Activated CD4-positive, alpha-beta T cell treated with anti-CD3 and anti-CD28 coated beads for 48 hours (primary cell): ENCODE measurements around the gene EYA4.
"Not testable (repeated sequence)": the region's sequence is repeated elsewhere in the genome, so short reads cannot be mapped to it uniquely, and the experiment has no call there.

Experiments
- DNase-seq: peaks from one replicate; pipeline ENCODE4 v3.0.0-alpha.2; 2020

The EYA4 gene

DNA sequence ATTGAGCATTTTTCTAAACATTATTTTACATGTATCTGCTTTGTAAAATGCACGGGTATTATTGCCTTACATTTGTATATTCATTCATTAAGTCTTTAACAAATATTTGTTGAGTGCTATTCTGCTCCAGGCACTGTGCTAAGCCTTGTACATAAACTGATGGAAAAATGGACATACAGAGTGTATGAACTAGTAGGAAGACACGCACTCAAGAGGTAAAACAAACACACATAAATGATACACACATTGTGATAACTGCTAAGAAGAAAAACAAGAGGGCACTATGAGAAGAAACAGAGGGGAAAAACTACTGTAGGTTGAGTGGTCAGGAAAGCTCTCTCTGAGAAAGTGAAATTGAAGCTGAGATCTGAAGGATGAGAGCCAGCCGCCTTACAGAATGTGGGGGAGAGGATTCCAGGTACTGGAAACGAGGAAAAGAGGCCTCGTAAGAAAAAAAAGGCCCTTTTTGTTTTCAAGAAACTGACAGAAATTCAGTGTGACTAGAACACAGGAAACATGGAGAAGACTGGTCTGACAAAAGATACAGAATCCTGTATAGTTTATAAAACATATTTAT is 117.5 kb downstream of the EYA4 start:
- DNase-seq = no peak

DNA sequence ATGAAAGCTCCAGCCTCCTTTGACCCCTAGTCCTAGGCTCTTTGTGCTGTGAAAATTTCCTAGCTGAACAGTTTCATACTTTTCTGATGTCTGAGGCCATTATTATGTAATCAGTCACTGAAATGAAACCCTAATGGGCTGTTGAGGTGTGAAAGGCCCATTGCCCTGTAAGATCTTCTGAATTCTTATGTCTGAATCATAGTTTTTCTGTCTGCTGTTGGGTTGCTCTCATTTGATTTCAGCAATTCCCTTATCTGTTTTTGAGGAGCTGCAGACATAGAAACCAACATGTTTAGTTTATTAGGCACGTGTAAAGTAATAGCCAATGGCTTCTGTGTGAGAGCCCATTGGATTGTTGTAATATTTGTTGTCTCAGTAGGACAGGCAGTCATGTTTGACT is 118.1 kb downstream of the EYA4 start:
- no peak for DNase-seq

DNA sequence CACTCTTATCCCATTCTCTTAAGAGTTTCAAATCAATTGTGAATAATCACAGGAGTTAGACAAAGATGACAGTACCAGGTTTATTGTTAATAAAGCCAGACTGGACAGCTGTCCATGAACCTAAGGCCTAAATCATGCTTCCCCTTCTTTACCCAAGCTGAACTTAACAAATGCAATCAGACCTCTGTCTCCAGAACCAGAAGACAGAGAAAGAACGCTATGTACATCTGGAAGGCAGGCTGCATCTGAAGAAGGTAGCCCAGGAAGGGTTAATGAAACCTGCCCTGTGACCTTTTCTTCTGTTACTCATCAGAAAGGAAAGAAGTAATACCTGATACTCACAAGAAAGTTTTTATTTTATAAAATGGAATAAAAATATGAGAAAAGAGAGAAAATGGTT is 118.6 kb downstream of the EYA4 start:
- no peak for DNase-seq

DNA sequence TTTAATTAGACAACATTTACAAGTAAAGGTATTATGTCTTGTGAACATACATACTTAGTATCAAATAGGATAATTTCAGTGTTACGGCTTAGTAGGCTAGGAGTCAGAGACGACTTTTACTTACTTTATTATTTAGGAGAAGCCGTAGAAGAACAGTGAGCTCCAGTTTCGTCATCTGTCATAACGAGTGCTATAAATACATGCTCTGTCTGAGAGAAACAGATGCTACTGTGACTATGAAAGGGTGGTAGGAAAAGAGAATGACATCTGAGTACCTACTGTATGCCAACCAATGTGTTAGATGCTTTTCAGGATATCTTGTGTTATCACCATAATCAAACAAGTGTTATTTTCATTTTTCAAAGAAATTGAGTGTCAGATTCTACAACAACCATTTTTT is 119.0 kb downstream of the EYA4 start:
- no peak for DNase-seq

DNA sequence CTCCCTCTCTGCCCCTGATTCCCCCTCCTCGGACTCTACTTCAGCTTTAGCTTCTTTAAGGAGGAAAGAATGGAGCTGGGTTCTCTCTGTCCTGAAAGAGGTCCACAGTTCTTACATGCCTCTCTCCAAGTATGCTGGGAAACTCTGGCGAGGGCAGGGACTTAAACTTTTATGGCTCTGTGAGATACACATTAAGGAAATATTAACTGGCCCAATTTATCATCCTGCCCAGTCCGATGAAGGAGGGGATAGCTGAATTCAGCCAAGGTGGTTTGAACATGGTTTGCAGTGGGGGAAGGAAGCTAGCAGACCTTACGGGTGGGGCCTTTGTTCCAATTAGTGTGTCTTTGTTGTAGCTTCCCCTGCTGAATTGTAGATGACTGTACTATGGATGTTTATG is 121.7 kb downstream of the EYA4 start:
- DNase-seq = no peak

DNA sequence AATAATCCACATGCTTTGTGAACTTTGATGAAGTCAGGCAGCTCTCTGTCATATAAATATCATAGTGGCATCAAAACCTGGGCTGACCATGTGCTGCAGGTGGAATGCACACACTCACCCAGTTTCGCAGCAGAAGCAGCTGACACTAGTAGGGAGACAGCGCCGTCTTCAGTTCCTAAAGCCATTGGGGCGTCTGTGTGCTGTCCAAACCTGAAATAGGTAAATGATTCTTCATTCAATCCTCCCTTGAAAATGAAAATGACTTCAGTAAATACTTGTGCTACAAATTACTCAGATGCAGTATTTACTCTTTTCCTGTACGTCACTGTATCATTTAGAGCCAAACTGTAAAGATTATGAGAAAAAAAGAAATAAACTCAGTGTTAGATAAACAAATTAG is 127.5 kb downstream of the EYA4 start:
- DNase-seq = no peak

DNA sequence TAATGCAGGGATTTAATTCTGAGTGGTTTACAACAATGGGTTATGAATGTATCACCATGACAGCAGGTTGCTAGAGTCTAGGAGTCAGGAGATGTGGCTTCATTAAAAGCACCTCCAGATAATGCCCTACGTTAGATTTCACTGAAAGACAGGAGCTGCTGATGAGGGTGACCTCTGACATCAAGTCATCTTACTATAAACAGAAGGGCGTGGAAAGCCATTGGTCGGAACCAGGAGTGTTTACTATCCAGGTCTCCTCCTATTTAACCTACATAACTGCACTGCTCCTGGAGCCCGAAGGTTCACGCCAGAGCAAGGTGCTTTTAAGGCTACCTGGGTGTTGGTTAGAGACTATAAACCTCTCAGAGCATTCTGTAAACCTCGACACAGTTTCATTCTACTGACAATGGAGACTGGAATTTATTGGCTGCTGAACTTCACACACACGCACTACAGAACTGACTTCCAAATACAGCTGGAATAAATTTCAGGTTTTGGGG is 128.7 kb downstream of the EYA4 start:
- no peak for DNase-seq

DNA sequence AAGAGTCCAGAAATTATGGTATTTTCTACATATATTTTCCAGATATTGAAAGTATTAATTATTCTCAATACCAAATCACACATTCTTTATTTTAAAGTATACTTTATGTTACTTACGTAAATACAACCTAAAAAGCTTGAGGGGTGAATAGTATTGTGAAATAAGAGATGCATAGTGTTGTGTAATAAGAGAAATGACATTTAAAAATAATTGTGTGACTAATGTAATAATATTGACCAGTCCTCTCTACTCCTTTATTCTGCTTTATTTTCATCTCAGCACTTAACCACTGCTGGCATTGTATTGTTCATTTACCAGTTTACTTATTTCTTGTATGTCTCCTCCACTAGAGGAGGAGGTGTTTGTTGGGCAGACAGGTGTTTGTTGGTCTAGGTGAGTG is 135.6 kb downstream of the EYA4 start:
- DNase-seq = no peak

DNA sequence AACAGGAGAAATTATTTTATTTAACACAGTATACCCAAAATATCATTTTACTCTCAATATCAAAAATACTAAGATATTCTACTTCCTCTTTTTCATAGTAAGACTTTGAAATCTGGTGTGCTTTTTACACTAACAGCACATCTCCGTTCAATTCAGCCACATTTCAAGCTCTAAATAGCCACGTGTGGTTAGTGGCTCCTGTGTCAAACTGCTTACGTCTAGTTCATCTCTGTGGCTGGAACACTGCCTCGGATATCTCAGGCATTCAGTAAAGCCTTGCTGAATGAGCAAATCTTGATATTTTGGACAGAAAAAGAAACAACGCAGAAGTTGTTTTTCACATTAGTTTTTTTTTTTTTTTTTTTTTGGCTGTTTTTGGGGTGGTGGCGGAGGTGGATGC is 136.1 kb downstream of the EYA4 start:
- DNase-seq = no peak

DNA sequence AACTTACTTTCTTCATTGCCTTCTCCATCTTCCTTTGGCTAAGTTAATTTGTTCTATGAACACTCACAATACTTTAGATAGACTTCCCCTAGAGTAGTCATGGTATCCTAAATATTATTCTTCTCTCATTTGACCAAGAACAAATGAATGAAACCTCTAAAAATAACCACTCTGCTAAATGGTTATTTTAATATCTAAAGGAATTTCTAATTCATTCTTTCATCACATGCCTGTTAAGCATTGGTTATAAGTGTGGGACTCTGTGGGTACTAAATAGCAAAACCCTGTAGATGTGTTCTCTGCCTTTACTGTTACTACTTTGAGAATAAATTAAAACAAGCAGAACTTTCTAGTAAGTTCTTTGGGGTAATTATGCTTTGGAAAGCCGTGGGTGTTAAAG is 138.9 kb downstream of the EYA4 start:
- no peak for DNase-seq

DNA sequence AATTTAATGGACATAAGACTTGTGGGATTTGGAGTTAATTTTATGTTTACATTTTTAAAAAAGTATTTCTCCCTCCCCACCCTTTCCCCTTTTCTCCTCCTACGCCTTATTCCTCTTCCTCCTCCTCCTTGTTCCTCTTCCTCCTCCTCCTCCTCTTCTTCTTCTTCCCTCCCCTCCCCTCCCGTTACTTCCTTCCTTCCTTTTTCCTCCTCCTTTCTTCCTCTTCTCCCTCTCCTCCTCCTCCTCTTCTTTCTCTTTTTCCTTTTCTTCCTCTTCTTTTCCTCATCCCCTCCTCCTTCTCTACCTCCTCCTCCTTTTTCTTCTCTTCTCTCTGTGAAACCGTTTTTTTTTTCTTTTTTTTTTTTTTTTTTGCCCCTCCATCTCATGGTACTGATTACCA is 139.6 kb downstream of the EYA4 start:
- no peak for DNase-seq

DNA sequence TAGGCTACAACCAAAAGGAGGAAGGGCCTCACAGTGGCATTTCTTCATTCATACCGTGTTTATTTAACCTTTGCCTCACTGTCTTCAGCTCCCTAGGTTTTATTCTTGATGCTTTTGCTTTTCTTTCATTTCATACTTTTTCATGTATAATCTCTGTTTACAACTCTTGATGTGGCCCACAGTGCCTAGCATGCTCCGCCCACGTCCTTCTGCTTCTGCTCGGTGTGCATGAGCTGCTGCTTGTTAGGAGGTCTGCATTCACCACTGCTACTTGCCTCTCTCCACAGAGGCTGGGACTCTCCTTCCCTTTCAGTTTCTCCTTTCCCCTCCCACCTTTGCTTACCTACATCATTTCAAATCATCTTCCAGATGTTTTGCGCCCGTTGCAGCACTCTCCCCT is 147.6 kb downstream of the EYA4 start:
- no peak for DNase-seq

DNA sequence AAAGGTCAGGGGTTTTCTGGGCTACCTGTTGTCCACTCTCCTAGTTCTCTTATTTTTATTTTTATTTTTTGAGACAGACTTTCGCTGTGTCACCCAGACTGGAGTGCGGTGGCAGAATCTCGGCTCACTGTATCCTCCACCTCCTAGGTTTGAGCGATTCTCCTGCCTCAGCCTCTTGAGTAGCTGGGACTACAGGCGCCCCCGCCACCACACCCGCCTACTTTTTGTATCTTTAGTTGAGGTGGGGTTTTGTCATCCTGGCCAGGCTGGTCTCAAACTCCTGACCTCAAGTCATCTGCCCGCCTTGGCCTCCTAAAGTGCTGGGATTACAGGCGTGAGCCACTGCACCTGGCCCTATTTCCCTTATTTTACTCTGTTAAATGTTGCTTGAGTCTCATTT is 149.0 kb downstream of the EYA4 start:
- no peak for DNase-seq

DNA sequence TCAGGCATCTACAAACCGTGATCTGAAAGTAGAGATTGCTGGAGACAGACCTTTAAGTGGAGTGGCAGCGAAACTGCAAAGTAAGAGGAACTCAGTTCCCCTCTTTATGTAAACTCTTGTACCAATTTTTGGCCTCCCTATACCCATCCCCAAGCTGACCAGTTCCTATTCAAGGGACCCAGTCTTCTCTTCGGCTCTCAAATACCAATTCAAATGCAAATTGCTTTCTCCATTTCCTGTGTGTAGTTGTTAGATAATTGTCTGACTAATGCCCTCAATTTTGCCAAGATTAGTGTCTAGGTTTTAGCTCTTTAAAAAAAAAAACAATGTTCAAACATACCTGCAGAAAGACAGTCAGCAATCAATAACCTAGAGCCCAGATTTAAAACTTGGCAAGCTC is 150.9 kb downstream of the EYA4 start:
- no peak for DNase-seq

DNA sequence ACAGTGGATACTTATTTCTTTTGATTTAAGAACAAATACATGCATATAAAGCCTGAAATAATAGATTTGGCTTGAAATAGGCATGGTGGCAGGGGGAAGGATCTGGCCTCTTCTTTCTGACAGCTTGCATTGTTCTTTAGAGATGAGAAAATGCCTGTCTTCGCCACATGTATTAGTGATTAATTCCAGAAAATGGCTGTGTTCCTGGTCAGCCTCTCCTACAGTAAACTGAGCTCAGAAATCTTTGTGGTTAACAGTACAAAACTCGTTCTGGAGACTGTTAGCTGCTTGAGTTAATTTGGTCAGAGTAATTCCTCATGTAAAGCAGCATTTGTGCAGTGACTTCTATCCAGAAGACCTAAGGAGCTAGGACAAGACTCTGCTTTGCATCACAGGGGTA is 151.5 kb downstream of the EYA4 start:
- DNase-seq = no peak

DNA sequence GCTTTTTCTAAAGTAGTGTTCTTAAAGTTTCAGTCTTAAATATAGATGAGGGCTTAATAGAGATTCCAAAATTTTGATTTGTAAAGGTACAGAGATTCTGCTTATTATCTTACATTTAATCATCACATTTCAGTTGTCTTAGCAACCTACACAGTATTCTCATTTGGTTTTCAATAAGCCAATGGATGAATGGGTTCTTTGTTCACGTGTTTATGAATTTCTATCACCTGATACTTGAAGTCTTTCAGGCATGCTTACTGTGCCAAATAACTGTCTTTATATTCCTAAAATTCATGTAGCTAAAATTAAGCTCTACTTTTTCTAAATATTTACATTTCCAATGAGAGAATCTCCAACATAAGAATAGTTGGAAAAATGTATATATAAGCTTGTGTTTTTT is 152.7 kb downstream of the EYA4 start:
- no peak for DNase-seq

DNA sequence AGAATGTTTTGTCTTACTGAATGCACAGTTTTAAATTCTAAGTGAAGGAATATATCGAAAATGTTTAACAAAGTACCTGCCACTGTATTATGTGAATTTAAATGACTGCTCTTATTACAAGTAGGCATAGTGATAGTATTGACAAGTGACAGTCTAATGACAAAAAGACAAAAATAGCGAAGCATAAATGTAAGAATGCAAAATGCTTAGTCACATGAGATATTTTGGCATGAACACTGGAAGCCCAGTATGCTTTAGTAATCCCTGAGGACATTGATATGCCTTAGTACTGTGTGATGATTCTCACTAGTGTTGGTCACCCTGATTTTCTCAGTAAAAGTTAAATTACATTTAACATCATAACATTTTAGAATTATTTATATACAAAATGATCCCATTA is 153.5 kb downstream of the EYA4 start:
- DNase-seq = no peak

DNA sequence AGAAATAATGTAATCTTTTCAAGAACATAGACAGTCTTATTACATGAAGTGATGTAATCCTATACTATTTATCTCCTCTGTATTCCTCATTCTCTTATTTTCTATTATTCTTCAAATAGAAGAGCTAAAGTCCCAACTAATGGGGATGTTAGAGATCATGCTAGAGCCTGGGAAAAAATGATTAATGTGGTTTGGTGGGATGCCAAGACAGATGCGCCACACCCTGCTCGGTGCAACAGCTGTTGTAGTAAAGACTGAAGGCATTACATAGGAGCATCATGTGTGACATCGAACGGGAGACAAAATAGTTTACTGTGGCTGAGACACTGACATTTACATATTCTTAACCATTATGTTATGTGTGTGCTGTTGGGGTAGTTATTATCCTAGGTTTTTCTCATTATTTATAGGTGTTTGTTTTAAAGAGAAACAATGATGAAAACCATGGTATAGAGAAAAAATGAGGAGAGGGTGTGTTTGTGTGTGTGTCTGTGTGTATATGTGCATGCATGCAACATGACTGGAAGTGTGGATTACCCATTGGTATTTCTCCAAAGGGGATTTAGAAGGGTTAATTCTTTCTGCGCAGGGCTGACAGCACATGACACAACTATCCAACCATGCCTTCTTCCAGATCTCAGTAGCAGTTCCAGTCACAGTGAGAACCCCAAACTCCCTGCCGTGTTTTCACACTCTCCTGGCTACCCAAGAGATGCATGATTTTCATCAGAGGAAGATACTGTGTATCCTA is 155.3 kb downstream of the EYA4 start:
- no peak for DNase-seq

DNA sequence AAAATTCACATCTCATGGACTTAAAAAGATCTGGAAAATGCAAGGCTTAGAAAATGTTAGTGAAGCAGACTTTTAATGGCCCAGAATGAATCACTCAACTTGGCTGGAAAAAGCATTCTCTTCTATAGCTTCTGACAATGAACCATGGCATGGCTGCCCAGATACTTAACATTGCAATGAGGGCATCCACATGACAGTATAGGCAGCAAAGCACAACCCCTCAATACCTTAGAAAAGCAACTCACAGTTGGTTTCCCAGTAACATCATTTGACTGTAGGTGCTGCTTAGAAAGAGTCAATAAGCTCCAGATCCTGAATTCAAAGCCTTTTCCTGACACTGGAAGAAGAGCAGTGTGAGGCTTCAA is 155.8 kb downstream of the EYA4 start:
- no peak for DNase-seq

DNA sequence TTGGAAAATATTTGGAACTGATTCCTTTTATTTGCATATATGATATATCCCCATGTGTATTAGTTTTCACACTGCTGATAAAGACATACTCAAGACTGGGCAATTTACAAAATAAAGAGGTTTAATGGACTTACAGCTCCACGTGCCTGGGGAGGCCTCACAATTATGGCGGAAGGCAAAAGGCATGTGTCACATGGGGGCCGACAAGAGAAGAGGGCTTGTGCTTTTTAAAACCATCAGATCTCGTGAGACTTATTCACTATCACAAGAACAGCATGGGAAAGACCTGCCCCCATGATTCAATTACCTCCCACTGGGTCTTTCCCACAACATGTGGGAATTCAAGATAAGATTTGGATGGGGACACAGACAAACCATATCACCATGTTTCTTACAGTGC is 156.4 kb downstream of the EYA4 start:
- not testable (repeated sequence) for DNase-seq

DNA sequence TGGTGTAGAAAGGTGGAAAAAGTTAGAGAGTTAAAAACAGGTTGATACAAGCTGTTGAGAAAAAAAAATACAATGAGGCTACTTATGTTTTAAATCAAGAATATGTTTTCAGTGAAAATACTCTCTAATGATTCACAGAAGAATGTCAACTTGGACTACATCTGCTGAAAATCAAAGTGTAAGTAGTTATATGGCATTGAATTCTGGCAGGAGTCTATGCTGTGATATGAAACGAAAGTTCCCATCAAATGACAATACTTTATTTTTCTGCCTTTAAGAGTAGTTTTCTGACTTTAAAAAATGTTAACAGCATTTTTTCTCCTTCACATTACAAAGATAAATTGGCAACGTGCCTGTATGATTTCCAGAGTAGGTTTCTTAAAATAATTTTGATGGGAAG is 158.3 kb downstream of the EYA4 start:
- DNase-seq = no peak

DNA sequence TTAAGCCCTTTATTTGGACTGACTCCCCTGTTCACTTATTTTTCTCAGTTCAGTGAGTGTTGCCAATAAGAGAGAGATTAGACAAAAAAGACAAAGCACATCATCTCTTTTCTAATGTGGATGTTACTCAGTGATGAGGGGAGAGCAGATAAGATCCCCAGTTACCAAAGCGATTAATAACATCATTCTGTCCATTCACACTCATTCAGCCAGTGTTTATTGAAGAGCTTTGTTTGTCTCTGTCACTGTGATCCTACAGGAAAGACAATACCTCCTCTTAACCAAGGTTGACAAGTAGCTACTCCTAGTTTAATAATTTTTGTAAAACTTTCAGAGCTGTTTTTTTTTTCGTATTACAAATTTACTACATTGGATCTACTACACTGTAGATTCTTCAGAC is 163.0 kb downstream of the EYA4 start:
- no peak for DNase-seq

DNA sequence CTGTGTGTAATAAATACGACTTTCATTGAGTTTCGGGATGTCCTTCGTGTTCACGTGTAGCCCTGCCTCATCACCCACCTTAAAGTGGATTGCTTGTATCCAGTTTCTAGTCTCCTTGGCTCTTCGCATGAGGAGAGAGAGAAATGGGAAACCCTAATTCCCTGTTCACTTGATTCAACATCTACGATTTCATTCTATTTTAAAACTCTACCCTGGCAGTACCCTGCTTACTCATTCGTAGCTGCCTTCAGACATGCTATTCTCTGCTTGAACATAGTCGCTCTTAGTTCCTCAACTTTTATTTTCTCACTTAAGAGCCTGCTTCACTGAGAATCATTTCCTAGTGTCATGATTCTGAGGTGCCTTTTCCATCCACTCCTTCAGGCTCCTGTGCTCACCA is 163.6 kb downstream of the EYA4 start:
- DNase-seq = no peak

DNA sequence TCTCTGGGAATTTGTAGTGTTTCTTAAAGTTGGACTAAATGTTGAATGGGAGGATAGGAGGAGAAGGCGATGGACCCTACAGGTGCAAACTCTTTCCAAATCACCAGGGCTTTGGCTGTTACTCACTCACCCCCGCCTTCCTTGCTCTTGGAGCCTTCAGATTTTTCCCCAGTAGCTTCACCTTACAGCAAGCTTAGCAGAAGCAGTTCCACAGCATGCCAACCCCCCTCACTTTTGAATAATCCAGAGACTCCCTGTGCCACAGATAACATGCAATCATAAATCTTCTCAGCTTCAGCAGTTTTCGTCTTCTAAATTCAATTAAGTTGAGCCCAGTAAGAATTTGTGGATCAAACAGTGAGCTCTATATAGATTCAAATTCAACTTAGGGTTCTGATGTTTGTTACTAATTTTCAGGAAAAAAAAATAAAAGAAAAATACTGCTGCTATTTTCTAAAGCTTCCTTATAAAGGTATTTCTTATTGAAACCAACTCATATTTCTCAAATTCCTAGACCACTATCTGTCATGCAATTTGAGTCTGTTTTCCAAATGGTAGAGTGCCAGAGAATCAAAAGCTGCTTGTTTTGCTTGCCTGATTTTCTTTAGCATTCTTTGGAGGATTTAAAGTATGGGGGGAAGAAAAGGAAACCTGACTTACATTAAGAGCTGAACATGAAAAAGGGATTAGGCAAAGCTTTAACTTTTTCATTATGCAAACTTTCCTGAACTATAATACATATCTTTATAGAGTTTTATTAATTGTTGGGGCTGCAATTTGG is 166.4 kb downstream of the EYA4 start:
- no peak for DNase-seq
